ENCODE measurements around the gene DIO2. TPM values are rescaled to one million over a fixed set of nuclear protein-coding genes. Genes with fewer than 3 reads are reported as not detected.

Gene DIO2
- total and polyA plus RNA-seq, 2 donors (not counting 1 experiment from before 2014, with no cell fraction given), result 2.5 to 3.3 TPM

GRCh38 chr14:80237143-80237542 is 25.8 kb upstream of the DIO2 start:
- no peaks in the 10 kb centered on the region for H3K79me2 ChIP-seq (ENCODE audit: control insufficient read depth, insufficient read depth, low read length)
- no peak for DNase-seq (ENCODE audit: low read depth in 2 of 2)
- no peak overlapping the region for H3K4me2 ChIP-seq (ENCODE audit: extremely low read depth, insufficient read depth, low read length)
- no peak overlapping the region for H3K4me3 ChIP-seq (replicated peaks in 1 of 4; ENCODE audit: control extremely low read depth in 1 of 4, insufficient read depth in 1 of 4, low read depth in 3 of 4, low read length in 4 of 4)
- no peaks in the 10 kb centered on the region for H3K36me3 ChIP-seq (ENCODE audit: control insufficient read depth, insufficient read depth, low read length)
- H3K9me3 ChIP-seq (ENCODE audit: control insufficient read depth, insufficient read depth, low read depth, low read length), result no peaks in the 10 kb centered on the region
- H3K9ac ChIP-seq (ENCODE audit: insufficient read depth, low read length), result no peak overlapping the region
- no peaks in the 10 kb centered on the region for H3K27me3 ChIP-seq (ENCODE audit: control insufficient read depth, insufficient read depth, low read length)
- H2AFZ ChIP-seq (ENCODE audit: low read length), result no peak overlapping the region
- no peaks in the 10 kb centered on the region for H4K20me1 ChIP-seq (ENCODE audit: control insufficient read depth, extremely low read depth, insufficient read depth, low read length)
- TF ChIP-seq EZH2 (IDR thresholded peaks at IDR 0.05; ENCODE audit: low read length, missing control alignments) (no peak), CTCF (conservative IDR thresholded peaks at IDR 0.05 in 1 of 2, IDR thresholded peaks at IDR 0.05 in 1 of 2; ENCODE audit: low read depth in 1 of 2, low read length in 2 of 2) (no peak)
- no peaks in the 10 kb centered on the region for H3K4me1 ChIP-seq (ENCODE audit: control insufficient read depth, extremely low read depth, insufficient read depth, low read length)
- H3K27ac ChIP-seq (ENCODE audit: insufficient read depth, low read length), result no peak overlapping the region

- Histone ChIP-seq H2AFZ (ENCODE audit: low read length) (no peak overlapping the region), H3K4me3 (replicated peaks in 1 of 4; ENCODE audit: control extremely low read depth in 1 of 4, insufficient read depth in 1 of 4, low read depth in 3 of 4, low read length in 4 of 4) (no peak overlapping the region), H3K4me1 (ENCODE audit: control insufficient read depth, extremely low read depth, insufficient read depth, low read length) (no peaks in the 10 kb centered on the region), H3K9me3 (ENCODE audit: control insufficient read depth, insufficient read depth, low read depth, low read length) (no peaks in the 10 kb centered on the region), H3K4me2 (ENCODE audit: extremely low read depth, insufficient read depth, low read length) (no peak overlapping the region), H3K9ac (ENCODE audit: insufficient read depth, low read length) (no peak overlapping the region), H3K27me3 (ENCODE audit: control insufficient read depth, insufficient read depth, low read length) (no peaks in the 10 kb centered on the region), H3K79me2 (ENCODE audit: control insufficient read depth, insufficient read depth, low read length) (no peaks in the 10 kb centered on the region), H3K36me3 (ENCODE audit: control insufficient read depth, insufficient read depth, low read length) (no peaks in the 10 kb centered on the region), H4K20me1 (ENCODE audit: control insufficient read depth, extremely low read depth, insufficient read depth, low read length) (no peaks in the 10 kb centered on the region), H3K27ac (ENCODE audit: insufficient read depth, low read length) (no peak overlapping the region)
- TF ChIP-seq CTCF (conservative IDR thresholded peaks at IDR 0.05 in 1 of 2, IDR thresholded peaks at IDR 0.05 in 1 of 2; ENCODE audit: low read depth in 1 of 2, low read length in 2 of 2), result no peak
- no peak for TF ChIP-seq EZH2 (IDR thresholded peaks at IDR 0.05; ENCODE audit: low read length, missing control alignments)
- DNase-seq (ENCODE audit: low read depth in 2 of 2), result no peak
These were observed 22.3 kb upstream of the DIO2 start for GRCh38 chr14:80233470-80234089.

GRCh38 chr14:80231702-80232101 is 20.4 kb upstream of the DIO2 start:
- Histone ChIP-seq H3K4me2 (ENCODE audit: extremely low read depth, insufficient read depth, low read length) (no peak overlapping the region), H4K20me1 (ENCODE audit: control insufficient read depth, extremely low read depth, insufficient read depth, low read length) (no peaks in the 10 kb centered on the region), H3K9ac (ENCODE audit: insufficient read depth, low read length) (no peak overlapping the region), H3K36me3 (ENCODE audit: control insufficient read depth, insufficient read depth, low read length) (no peaks in the 10 kb centered on the region), H3K79me2 (ENCODE audit: control insufficient read depth, insufficient read depth, low read length) (no peaks in the 10 kb centered on the region), H2AFZ (ENCODE audit: low read length) (no peak overlapping the region), H3K4me1 (ENCODE audit: control insufficient read depth, extremely low read depth, insufficient read depth, low read length) (no peaks in the 10 kb centered on the region), H3K4me3 (replicated peaks in 1 of 4; ENCODE audit: control extremely low read depth in 1 of 4, insufficient read depth in 1 of 4, low read depth in 3 of 4, low read length in 4 of 4) (no peak overlapping the region), H3K27me3 (ENCODE audit: control insufficient read depth, insufficient read depth, low read length) (no peaks in the 10 kb centered on the region), H3K27ac (ENCODE audit: insufficient read depth, low read length) (no peak overlapping the region), H3K9me3 (ENCODE audit: control insufficient read depth, insufficient read depth, low read depth, low read length) (no peaks in the 10 kb centered on the region)
- TF ChIP-seq EZH2 (IDR thresholded peaks at IDR 0.05; ENCODE audit: low read length, missing control alignments) (no peak), CTCF (conservative IDR thresholded peaks at IDR 0.05 in 1 of 2, IDR thresholded peaks at IDR 0.05 in 1 of 2; ENCODE audit: low read depth in 1 of 2, low read length in 2 of 2) (no peak)
- peak in 1 of 2 donors; percentile 43 for DNase-seq (ENCODE audit: low read depth in 2 of 2)

All from fibroblast of lung (primary cell).